Trophoblast cell (in vitro differentiated cells and primary cell): Measurements from ENCODE around the gene USP17L21. TPM values are rescaled to one million over a fixed set of nuclear protein-coding genes. Genes with fewer than 3 reads are reported as not detected.
"Not testable (repeated sequence)": the region's sequence is repeated elsewhere in the genome, so short reads cannot be mapped to it uniquely, and the experiment has no call there.

Experiments used
- DNase-seq, 2 donors: peaks; one replicate each; pipeline ENCODE4 v3.0.0-alpha.2; 2016
- H2AFZ ChIP-seq: 2 replicates; pipeline ENCODE4 v1.6.1; 2013; ENCODE audit warnings: low read length, moderate library complexity, mild to moderate bottlenecking; ENCODE audit not compliant: insufficient read depth, poor library complexity
- H2AK5ac ChIP-seq: 2 replicates; pipeline ENCODE4 v1.6.1; 2013; ENCODE audit warnings: mild to moderate bottlenecking, low read length
- H2BK120ac ChIP-seq: 2 replicates; pipeline ENCODE4 v1.6.1; 2013; ENCODE audit warnings: low read length, mild to moderate bottlenecking, moderate library complexity; ENCODE audit not compliant: insufficient read depth, poor library complexity
- H2BK12ac ChIP-seq: 2 replicates; pipeline ENCODE4 v1.6.1; 2013; ENCODE audit warnings: mild to moderate bottlenecking, low read length, moderate library complexity
- H2BK5ac ChIP-seq: 2 replicates; pipeline ENCODE4 v1.6.1; 2013; ENCODE audit warnings: low read length, low read depth, moderate library complexity, mild to moderate bottlenecking; ENCODE audit not compliant: poor library complexity
- H3K14ac ChIP-seq: 2 replicates; pipeline ENCODE4 v1.6.1; 2013; ENCODE audit warnings: mild to moderate bottlenecking, low read length
- H3K18ac ChIP-seq: 2 replicates; pipeline ENCODE4 v1.6.1; 2013; ENCODE audit warnings: mild to moderate bottlenecking, low read length
- H3K23ac ChIP-seq: 2 replicates; pipeline ENCODE4 v1.6.1; 2013; ENCODE audit warnings: low read length
- H3K27ac ChIP-seq: 2 replicates; pipeline ENCODE4 v1.5.1; 2013; ENCODE audit warnings: low read depth, mild to moderate bottlenecking, inconsistent platforms, low read length, moderate library complexity
- H3K27me3 ChIP-seq: 2 replicates; pipeline ENCODE4 v1.6.1; 2013; ENCODE audit warnings: inconsistent platforms, mild to moderate bottlenecking, low read length, moderate library complexity; ENCODE audit not compliant: insufficient read depth
- H3K36me3 ChIP-seq, 2 experiments: 1 replicate in 1 of 2; 2 replicates in 1 of 2; pipeline ENCODE4 v1.6.1; 2013; ENCODE audit warnings: low read length in 2 of 2, mild to moderate bottlenecking in 2 of 2, moderate library complexity in 1 of 2; ENCODE audit not compliant: insufficient read depth in 2 of 2, control insufficient read depth in 1 of 2
- H3K4ac ChIP-seq: 2 replicates; pipeline ENCODE4 v1.6.1; 2013; ENCODE audit warnings: low read depth, mild to moderate bottlenecking, low read length, moderate library complexity
- H3K4me1 ChIP-seq, 2 experiments: 1 replicate in 1 of 2; 2 replicates in 1 of 2; pipeline ENCODE4 v1.6.1; 2013; ENCODE audit warnings: low read length in 2 of 2, mild to moderate bottlenecking in 2 of 2, moderate library complexity in 1 of 2; ENCODE audit not compliant: insufficient read depth in 2 of 2, control insufficient read depth in 1 of 2
- H3K4me2 ChIP-seq: 2 replicates; pipeline ENCODE4 v1.6.1; 2013; ENCODE audit warnings: inconsistent platforms, mild to moderate bottlenecking, low read length, moderate library complexity
- H3K4me3 ChIP-seq: 2 replicates; pipeline ENCODE4 v1.5.1; 2013; ENCODE audit warnings: mild to moderate bottlenecking, low read depth, low read length, inconsistent platforms
- H3K79me1 ChIP-seq: one replicate; pipeline ENCODE4 v1.6.1; 2013; ENCODE audit warnings: low read length
- H3K79me2 ChIP-seq: 2 replicates; pipeline ENCODE4 v1.6.1; 2013; ENCODE audit warnings: low read length, mild to moderate bottlenecking; ENCODE audit not compliant: control insufficient read depth, insufficient read depth, poor library complexity
- H3K9ac ChIP-seq: 2 replicates; pipeline ENCODE4 v1.6.1; 2013; ENCODE audit warnings: mild to moderate bottlenecking, low read length
- H3K9me3 ChIP-seq: 2 replicates; pipeline ENCODE4 v1.6.1; 2013; ENCODE audit warnings: low read depth, mild to moderate bottlenecking, control low read depth, inconsistent platforms, low read length; ENCODE audit not compliant: insufficient read depth
- H4K12ac ChIP-seq: 2 replicates; pipeline ENCODE4 v1.6.1; 2013; ENCODE audit warnings: low read depth, mild to moderate bottlenecking, low read length, moderate library complexity
- H4K8ac ChIP-seq: 2 replicates; pipeline ENCODE4 v1.6.1; 2013; ENCODE audit warnings: low read depth, mild to moderate bottlenecking, low read length, moderate library complexity
- H4K91ac ChIP-seq: one replicate; pipeline ENCODE4 v1.6.1; 2013; ENCODE audit warnings: low read depth, mild to moderate bottlenecking, low read length, moderate library complexity
- WGBS: extraction: QIAGEN DNeasy Blood & Tissue Kit; methylation state at CpG from one replicate; pipeline ENCODE4 v1.1.7; 2013; ENCODE audit warnings: missing lambda C conversion rate; ENCODE audit not compliant: insufficient read length, insufficient coverage; ENCODE audit errors: extremely low coverage; 5-methylcytosine and 5-hydroxymethylcytosine counted together
- polyA plus RNA-seq: library from polyadenylated mRNA; stranded (reverse); fragments of 200-250 nt; gene quantifications from 2 replicates; pipeline ENCODE4 v1.2.3, GENCODE V29; 2013

USP17L21 gene
- polyA plus RNA-seq = not detected in 2 replicates

DNA sequence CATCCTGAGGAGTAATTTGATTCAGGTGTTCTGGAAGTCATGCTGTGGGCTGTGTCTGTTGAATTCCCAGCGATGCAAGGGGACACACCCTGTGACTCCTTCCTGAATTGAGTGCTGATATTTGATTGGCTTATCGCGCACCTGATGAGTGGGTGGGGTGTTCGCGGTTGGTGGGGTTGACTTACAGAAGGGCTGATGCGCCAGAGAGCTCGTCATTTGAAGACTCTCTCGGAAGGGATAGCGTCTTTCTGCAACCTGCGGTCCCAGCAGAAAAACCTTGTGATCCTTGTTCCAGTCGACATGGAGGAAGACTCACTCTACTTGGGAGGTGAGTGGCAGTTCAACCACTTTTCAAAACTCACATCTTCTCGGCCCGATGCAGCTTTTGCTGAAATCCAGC is at the start of gene USP17L21:
TSS of gene USP17L21 (plus strand) at position 301 of the 400 bp plus-strand sequence. CDS start at position 301, 0 bp downstream.
- not testable (repeated sequence) for H3K9ac ChIP-seq, H3K18ac ChIP-seq, H3K4me2 ChIP-seq, H2BK120ac ChIP-seq, H3K14ac ChIP-seq, H3K4me1 ChIP-seq, H3K36me3 ChIP-seq, H2AK5ac ChIP-seq, H2BK12ac ChIP-seq, H3K79me1 ChIP-seq, H3K79me2 ChIP-seq, H3K4ac ChIP-seq, DNase-seq, H3K27me3 ChIP-seq, H2BK5ac ChIP-seq, H3K23ac ChIP-seq, H3K4me3 ChIP-seq, H4K91ac ChIP-seq, H3K27ac ChIP-seq, H4K12ac ChIP-seq, H2AFZ ChIP-seq, H3K9me3 ChIP-seq, H4K8ac ChIP-seq
- WGBS = no CpG with 5 or more reads among the region's 13 CpGs

DNA sequence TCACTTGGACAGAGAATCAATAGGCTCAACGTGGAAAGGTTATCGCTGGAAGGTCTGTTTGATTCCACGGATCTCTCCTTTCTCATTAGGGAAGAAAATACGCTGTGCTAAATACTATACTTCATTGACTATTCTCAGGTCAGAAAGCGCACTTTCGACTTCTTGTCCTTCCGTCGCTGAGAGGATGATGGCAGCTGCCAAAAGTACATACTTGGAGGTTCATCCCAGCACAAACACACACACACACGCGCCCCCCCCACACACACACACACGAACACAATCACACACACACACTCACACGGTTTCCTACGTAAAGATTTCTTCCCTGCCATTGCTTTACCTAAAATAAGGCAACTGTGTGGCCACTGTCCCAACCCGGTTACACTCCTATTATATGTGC is 48.0 kb upstream of the USP17L21 start:
- WGBS = no CpG with 5 or more reads among the region's 14 CpGs

DNA sequence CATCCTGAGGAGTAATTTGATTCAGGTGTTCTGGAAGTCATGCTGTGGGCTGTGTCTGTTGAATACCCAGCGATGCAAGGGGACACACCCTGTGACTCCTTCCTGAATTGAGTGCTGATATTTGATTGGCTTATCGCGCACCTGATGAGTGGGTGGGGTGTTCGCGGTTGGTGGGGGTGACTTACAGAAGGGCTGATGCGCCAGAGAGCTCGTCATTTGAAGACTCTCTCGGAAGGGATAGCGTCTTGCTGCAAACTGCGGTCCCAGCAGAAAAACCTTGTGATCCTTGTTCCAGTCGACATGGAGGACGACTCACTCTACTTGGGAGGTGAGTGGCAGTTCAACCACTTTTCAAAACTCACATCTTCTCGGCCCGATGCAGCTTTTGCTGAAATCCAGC is 47.6 kb upstream of the USP17L21 start, which contains the start of gene USP17L11:
TSS of gene USP17L11 (plus strand) at position 301 of the 400 bp plus-strand sequence. CDS start at position 301, 0 bp downstream.
- not testable (repeated sequence) for H2AFZ ChIP-seq, H3K9me3 ChIP-seq, H4K91ac ChIP-seq, H3K4me1 ChIP-seq, H4K8ac ChIP-seq, H2BK5ac ChIP-seq, H3K14ac ChIP-seq, H3K36me3 ChIP-seq, H2AK5ac ChIP-seq, H2BK120ac ChIP-seq, H3K27me3 ChIP-seq, H3K4ac ChIP-seq, H3K79me1 ChIP-seq, H3K4me2 ChIP-seq, H3K79me2 ChIP-seq, H3K23ac ChIP-seq, H3K4me3 ChIP-seq, H3K18ac ChIP-seq, H4K12ac ChIP-seq, H3K27ac ChIP-seq, DNase-seq, H2BK12ac ChIP-seq, H3K9ac ChIP-seq
- WGBS = no CpG with 5 or more reads among the region's 14 CpGs

More for the DNA sequence above, 48.0 kb upstream of the USP17L21 start:
- not testable (repeated sequence) for H4K8ac ChIP-seq, H3K4ac ChIP-seq, H2AK5ac ChIP-seq, H4K12ac ChIP-seq, H3K79me2 ChIP-seq, H3K36me3 ChIP-seq, H3K9ac ChIP-seq, H3K79me1 ChIP-seq, H3K27me3 ChIP-seq, H2AFZ ChIP-seq, H2BK12ac ChIP-seq, H3K9me3 ChIP-seq, H2BK120ac ChIP-seq, H3K27ac ChIP-seq, H2BK5ac ChIP-seq, DNase-seq, H4K91ac ChIP-seq, H3K18ac ChIP-seq, H3K4me1 ChIP-seq, H3K14ac ChIP-seq, H3K23ac ChIP-seq, H3K4me2 ChIP-seq, H3K4me3 ChIP-seq

- not testable (repeated sequence) for DNase-seq, H3K4me2 ChIP-seq, H3K27ac ChIP-seq, H3K4me3 ChIP-seq, H4K91ac ChIP-seq, H2BK5ac ChIP-seq, H3K36me3 ChIP-seq, H3K9ac ChIP-seq, H2AK5ac ChIP-seq, H3K4me1 ChIP-seq, H3K27me3 ChIP-seq, H4K8ac ChIP-seq, H3K18ac ChIP-seq, H2AFZ ChIP-seq, H3K14ac ChIP-seq, H3K23ac ChIP-seq, H2BK120ac ChIP-seq, H3K9me3 ChIP-seq, H4K12ac ChIP-seq, H3K79me1 ChIP-seq, H3K4ac ChIP-seq, H3K79me2 ChIP-seq, H2BK12ac ChIP-seq
- WGBS = no CpG with 5 or more reads among the region's 13 CpGs
Observed at GRCh38 chr4:9219852-9220251, 42.8 kb upstream of the USP17L21 start, which contains the start of gene USP17L12. Gene USP17L12, plus strand, starts transcription at chr4:9220152. Its CDS starts 0 bp downstream, at chr4:9220152.
